Neural progenitor cell (in vitro differentiated cells): ENCODE results near the gene RSF1. TPM values are rescaled to one million over a fixed set of nuclear protein-coding genes. Genes with fewer than 3 reads are reported as not detected.

Experiments used
- DNase-seq: peaks from one replicate; pipeline ENCODE4 v3.0.0-alpha.2; 2016; ENCODE audit warnings: low spot score
- H2AFZ ChIP-seq: fragments of 200-600 bp; sonication (generic); replicated peaks from 2 replicates; pipeline ENCODE4 v1.6.1; 2016; ENCODE audit warnings: antibody characterized with exemption
- H3F3A ChIP-seq: fragments of 200-600 bp; sonication (generic); 2 replicates; pipeline ENCODE4 v1.6.1; 2016; ENCODE audit warnings: antibody characterized with exemption, low read depth
- H3K27ac ChIP-seq: fragments of 200-600 bp; sonication (generic); 2 replicates; pipeline ENCODE4 v1.5.1; 2016; ENCODE audit warnings: mild to moderate bottlenecking
- H3K27me3 ChIP-seq: fragments of 200-600 bp; sonication (generic); 2 replicates; pipeline ENCODE4 v1.6.1; 2016; ENCODE audit warnings: mild to moderate bottlenecking, moderate library complexity
- H3K36me3 ChIP-seq: fragments of 200-600 bp; sonication (generic); 2 replicates; pipeline ENCODE4 v1.5.1; 2016
- H3K4me1 ChIP-seq: fragments of 200-600 bp; sonication (generic); 2 replicates; pipeline ENCODE4 v1.6.1; 2016; ENCODE audit warnings: mixed run types
- H3K4me2 ChIP-seq: fragments of 200-600 bp; sonication (generic); 2 replicates; pipeline ENCODE4 v1.6.1; 2016
- H3K4me3 ChIP-seq: fragments of 200-600 bp; sonication (generic); 2 replicates; pipeline ENCODE4 v1.5.1; 2016
- H3K79me2 ChIP-seq: fragments of 200-600 bp; sonication (generic); 2 replicates; pipeline ENCODE4 v1.6.1; 2016; ENCODE audit warnings: low read depth
- H3K9ac ChIP-seq: fragments of 200-600 bp; sonication (generic); 2 replicates; pipeline ENCODE4 v1.6.1; 2016
- H3K9me3 ChIP-seq: fragments of 200-600 bp; sonication (generic); 2 replicates; pipeline ENCODE4 v1.5.1; 2016; ENCODE audit warnings: low read depth
- H4K20me1 ChIP-seq: fragments of 200-600 bp; sonication (generic); 2 replicates; pipeline ENCODE4 v1.6.1; 2016; ENCODE audit warnings: low read depth
- H3K27ac Mint-ChIP-seq: 3 replicates; pipeline ENCODE4 v1.8.0; 2021; ENCODE audit warnings: mixed read lengths
- H3K27me3 Mint-ChIP-seq: 2 replicates; pipeline ENCODE4 v1.8.0; 2022; ENCODE audit warnings: low read depth, mild to moderate bottlenecking, inconsistent platforms, moderate library complexity, mixed read lengths; ENCODE audit not compliant: insufficient read depth
- H3K36me3 Mint-ChIP-seq: 3 replicates; pipeline ENCODE4 v1.8.0; 2021; ENCODE audit warnings: mixed read lengths
- H3K4me1 Mint-ChIP-seq: 3 replicates; pipeline ENCODE4 v1.8.0; 2021; ENCODE audit warnings: mixed read lengths
- H3K4me3 Mint-ChIP-seq: 3 replicates; pipeline ENCODE4 v1.8.0; 2021; ENCODE audit warnings: mild to moderate bottlenecking, moderate library complexity, mixed read lengths
- H3K9me3 Mint-ChIP-seq: 3 replicates; pipeline ENCODE4 v1.8.0; 2020; ENCODE audit warnings: mixed read lengths
- EZH2 ChIP-seq: fragments of 200-600 bp; sonication (generic); IDR thresholded peaks from 2 replicates; pipeline ENCODE4 v1.6.1; 2017; ENCODE audit warnings: antibody characterized with exemption, mild to moderate bottlenecking, moderate library complexity
- EZH2phosphoT487 ChIP-seq: fragments of 200-600 bp; sonication (generic); IDR thresholded peaks from 2 replicates; pipeline ENCODE4 v1.6.1; 2017; ENCODE audit warnings: antibody characterized with exemption
- total RNA-seq: library from RNA; depleted of rRNA; stranded (reverse); fragments of >200 nt; gene quantifications from 2 replicates; pipeline ENCODE4 v1.2.3, GENCODE V29; 2015; ENCODE audit warnings: low replicate concordance
- TF ChIP-seq, protein P1 (sequence below): fragments of 200-600 bp; sonication (generic); IDR thresholded peaks from 2 replicates; pipeline ENCODE4 v1.5.1; 2017; ENCODE audit warnings: antibody characterized with exemption, mild to moderate bottlenecking

The RSF1 gene
- total RNA-seq, 1 donor from 2014 or later, result 106 TPM

GRCh38 chr11:77630157-77630710 lies 190.3 kb downstream of the RSF1 start:
- Mint-ChIP-seq H3K9me3 (no peaks in the 10 kb centered on the region), H3K27me3 (no peaks in the 10 kb centered on the region), H3K36me3 (peaks cover 24% of the 10 kb centered on the region), H3K4me3 (no peak overlapping the region), H3K27ac (no peak overlapping the region), H3K4me1 (peaks cover 4% of the 10 kb centered on the region)
- H3K27me3 ChIP-seq, result no peaks in the 10 kb centered on the region
- no peak overlapping the region for H2AFZ ChIP-seq
- H3K79me2 ChIP-seq, result peaks cover 73% of the 10 kb centered on the region
- H3K9me3 ChIP-seq, result no peaks in the 10 kb centered on the region
- no peak for DNase-seq
- peaks cover 3% of the 10 kb centered on the region for H3K36me3 ChIP-seq
- no peaks in the 10 kb centered on the region for H3F3A ChIP-seq
- H3K9ac ChIP-seq, result no peak overlapping the region
- H3K4me1 ChIP-seq, result no peaks in the 10 kb centered on the region
- H3K4me2 ChIP-seq, result no peak overlapping the region
- TF ChIP-seq EZH2phosphoT487, result no peak
- TF ChIP-seq, protein P1, sequence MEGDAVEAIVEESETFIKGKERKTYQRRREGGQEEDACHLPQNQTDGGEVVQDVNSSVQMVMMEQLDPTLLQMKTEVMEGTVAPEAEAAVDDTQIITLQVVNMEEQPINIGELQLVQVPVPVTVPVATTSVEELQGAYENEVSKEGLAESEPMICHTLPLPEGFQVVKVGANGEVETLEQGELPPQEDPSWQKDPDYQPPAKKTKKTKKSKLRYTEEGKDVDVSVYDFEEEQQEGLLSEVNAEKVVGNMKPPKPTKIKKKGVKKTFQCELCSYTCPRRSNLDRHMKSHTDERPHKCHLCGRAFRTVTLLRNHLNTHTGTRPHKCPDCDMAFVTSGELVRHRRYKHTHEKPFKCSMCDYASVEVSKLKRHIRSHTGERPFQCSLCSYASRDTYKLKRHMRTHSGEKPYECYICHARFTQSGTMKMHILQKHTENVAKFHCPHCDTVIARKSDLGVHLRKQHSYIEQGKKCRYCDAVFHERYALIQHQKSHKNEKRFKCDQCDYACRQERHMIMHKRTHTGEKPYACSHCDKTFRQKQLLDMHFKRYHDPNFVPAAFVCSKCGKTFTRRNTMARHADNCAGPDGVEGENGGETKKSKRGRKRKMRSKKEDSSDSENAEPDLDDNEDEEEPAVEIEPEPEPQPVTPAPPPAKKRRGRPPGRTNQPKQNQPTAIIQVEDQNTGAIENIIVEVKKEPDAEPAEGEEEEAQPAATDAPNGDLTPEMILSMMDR, result no peak
- TF ChIP-seq EZH2, result no peak
- H3K27ac ChIP-seq, result no peak overlapping the region
- H4K20me1 ChIP-seq, result peaks cover 17% of the 10 kb centered on the region
- H3K4me3 ChIP-seq, result no peak overlapping the region

- Histone ChIP-seq H3K4me1 (no peaks in the 10 kb centered on the region), H3K27ac (no peak overlapping the region), H4K20me1 (no peaks in the 10 kb centered on the region), H3K4me3 (no peak overlapping the region), H3F3A (peaks cover 11% of the 10 kb centered on the region), H2AFZ (no peak overlapping the region), H3K9ac (no peak overlapping the region), H3K36me3 (peaks cover 25% of the 10 kb centered on the region), H3K9me3 (no peaks in the 10 kb centered on the region), H3K4me2 (no peak overlapping the region), H3K27me3 (no peaks in the 10 kb centered on the region), H3K79me2 (no peaks in the 10 kb centered on the region)
- H3K4me1 Mint-ChIP-seq, result no peaks in the 10 kb centered on the region
- TF ChIP-seq, protein P1, result peak; percentile 91
- TF ChIP-seq EZH2 (no peak), EZH2phosphoT487 (no peak)
- DNase-seq, result peak; percentile 80
- no peaks in the 10 kb centered on the region for H3K9me3 Mint-ChIP-seq
- no peak overlapping the region for H3K27ac Mint-ChIP-seq
- H3K36me3 Mint-ChIP-seq, result peaks cover 25% of the 10 kb centered on the region
- no peaks in the 10 kb centered on the region for H3K27me3 Mint-ChIP-seq
- no peak overlapping the region for H3K4me3 Mint-ChIP-seq
These were observed 200.8 kb downstream of the RSF1 start for GRCh38 chr11:77619576-77620198.

GRCh38 chr11:77617892-77618291 lies 202.6 kb downstream of the RSF1 start:
- no peak overlapping the region for H3K4me2 ChIP-seq
- no peaks in the 10 kb centered on the region for H4K20me1 ChIP-seq
- H3K79me2 ChIP-seq, result no peaks in the 10 kb centered on the region
- H3K4me1 Mint-ChIP-seq, result no peaks in the 10 kb centered on the region
- no peak overlapping the region for H3K27ac Mint-ChIP-seq
- H3K27me3 Mint-ChIP-seq, result no peaks in the 10 kb centered on the region
- H3K27ac ChIP-seq, result no peak overlapping the region
- TF ChIP-seq EZH2phosphoT487 (no peak), EZH2 (no peak)
- TF ChIP-seq, protein P1, result no peak
- no peak overlapping the region for H3K9ac ChIP-seq
- H3K4me3 ChIP-seq, result no peak overlapping the region
- H3K4me1 ChIP-seq, result no peaks in the 10 kb centered on the region
- DNase-seq, result no peak
- no peaks in the 10 kb centered on the region for H3K9me3 ChIP-seq
- no peak overlapping the region for H3K4me3 Mint-ChIP-seq
- peaks cover 11% of the 10 kb centered on the region for H3F3A ChIP-seq
- no peaks in the 10 kb centered on the region for H3K9me3 Mint-ChIP-seq
- peaks cover 25% of the 10 kb centered on the region for H3K36me3 ChIP-seq
- peaks cover 28% of the 10 kb centered on the region for H3K36me3 Mint-ChIP-seq
- H3K27me3 ChIP-seq, result no peaks in the 10 kb centered on the region
- H2AFZ ChIP-seq, result no peak overlapping the region
